Astrocyte (in vitro differentiated cells and primary cell): ENCODE data around the gene GHDC.

Source experiments
- CTCF ChIP-seq: IDR thresholded peaks from 2 replicates; pipeline ENCODE4 v1.5.1; 2011; ENCODE audit warnings: low read depth, mild to moderate bottlenecking, inconsistent platforms, low read length, moderate library complexity; ENCODE audit not compliant: insufficient read depth
- EZH2 ChIP-seq: IDR thresholded peaks from 2 replicates; pipeline ENCODE4 v1.6.1; 2012; ENCODE audit warnings: mild to moderate bottlenecking, low read length, inconsistent platforms; ENCODE audit not compliant: insufficient read depth

DNA sequence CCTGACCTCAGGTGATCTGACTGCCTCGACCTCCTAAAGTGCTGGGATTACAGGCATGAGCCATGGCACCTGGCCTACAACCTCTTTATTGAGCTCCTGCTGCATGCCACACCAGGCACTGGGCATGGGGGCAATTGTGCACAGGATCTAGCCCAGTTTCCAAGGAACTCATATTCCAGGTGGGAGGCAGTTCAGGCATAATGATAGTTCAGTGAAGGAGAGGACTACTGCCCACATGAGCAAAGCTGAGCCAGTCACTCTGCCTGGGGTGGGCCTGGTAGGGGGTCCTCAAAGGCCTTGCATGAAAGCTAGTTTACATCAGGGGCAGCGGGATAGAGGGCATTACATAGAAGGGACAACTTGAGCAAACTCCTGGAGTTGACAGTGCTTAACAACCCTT is 6.5 kb downstream of the GHDC start:
- no peak for TF ChIP-seq CTCF
- TF ChIP-seq EZH2: no peak
